B cell (primary cell): Measurements from ENCODE around the gene ZFYVE27. TPM values are rescaled to one million over a fixed set of nuclear protein-coding genes. Genes with fewer than 3 reads are reported as not detected.

ENCODE experiments used
- ATAC-seq: fragments of 200-7000 bp; cut with Tn5 transposase; one replicate; pipeline ENCODE4 v1.10.0; 2021; ENCODE audit warnings: low read depth, mild to moderate bottlenecking, moderate number of reproducible peaks, moderate library complexity
- CTCF ChIA-PET: fragments of 350-600 bp; sonication (Branson Sonifier 250); formaldehyde crosslinking; loops from one replicate; lab custom pipeline; 2021; ENCODE audit warnings: antibody characterized with exemption, inconsistent platforms; lab: Charles Lee
- POLR2A ChIA-PET: fragments of 350-600 bp; sonication (Branson Sonifier 250); formaldehyde crosslinking; loops from one replicate; lab custom pipeline; 2021; ENCODE audit warnings: antibody characterized with exemption; lab: Charles Lee
- DNase-seq: peaks from one replicate; pipeline ENCODE4 v3.0.0; 2013
- H2AFZ ChIP-seq: 2 replicates; pipeline ENCODE4 v1.6.1; 2012; ENCODE audit warnings: mild to moderate bottlenecking, low read depth, low read length; ENCODE audit not compliant: insufficient read depth, poor library complexity, severe bottlenecking
- H3K27ac ChIP-seq, 2 donors: 1 replicate in 1 of 2; 2 replicates in 1 of 2; pipeline ENCODE4 v1.5.1; 2012 to 2013; ENCODE audit warnings: low read length in 2 of 2, mild to moderate bottlenecking in 2 of 2, moderate library complexity in 1 of 2
- H3K27me3 ChIP-seq, 4 experiments: fragments of 200-600 bp in 1 of 4; sonication (generic) in 1 of 4; replicated peaks in 1 of 4; 1 replicate in 2 of 4; 2 replicates in 2 of 4; pipeline versions ENCODE4 v1.6.1 to v1.7.0; 2013 to 2016; ENCODE audit warnings: low read length in 3 of 4, mild to moderate bottlenecking in 2 of 4, mixed read lengths in 1 of 4, moderate library complexity in 1 of 4; ENCODE audit not compliant: insufficient read depth in 4 of 4, control insufficient read depth in 3 of 4; ENCODE audit errors: control extremely low read depth in 1 of 4
- H3K36me3 ChIP-seq, 2 experiments: replicated peaks in 1 of 2; 1 replicate in 1 of 2; 2 replicates in 1 of 2; pipeline versions ENCODE4 v1.6.1 to v1.7.1; 2013; ENCODE audit warnings: low read length in 1 of 2; ENCODE audit not compliant: insufficient read depth in 2 of 2, control insufficient read depth in 1 of 2; ENCODE audit errors: control extremely low read depth in 1 of 2, extremely low read depth in 1 of 2
- H3K4me1 ChIP-seq, 2 donors: fragments of 200-600 bp in 1 of 2; sonication (generic) in 1 of 2; 1 replicate in 1 of 2; 2 replicates in 1 of 2; pipeline versions ENCODE4 v1.5.1 to v1.6.1; 2013 to 2017; ENCODE audit warnings: low read length in 2 of 2; ENCODE audit not compliant: control insufficient read depth in 2 of 2, insufficient read depth in 2 of 2
- H3K4me2 ChIP-seq: replicated peaks from 2 replicates; pipeline ENCODE3; 2012; ENCODE audit warnings: mild to moderate bottlenecking, low read depth, low read length; ENCODE audit not compliant: poor library complexity, severe bottlenecking
- H3K4me3 ChIP-seq, 5 experiments: fragments of 200-600 bp in 1 of 5; sonication (generic) in 1 of 5; 1 replicate in 3 of 5; 2 replicates in 2 of 5; pipeline versions ENCODE4 v1.5.1 to v1.7.0; 2011 to 2016; ENCODE audit warnings: low read length in 4 of 5, mild to moderate bottlenecking in 4 of 5, low read depth in 2 of 5, control low read depth in 1 of 5, moderate library complexity in 1 of 5; ENCODE audit not compliant: insufficient read depth in 1 of 5; ENCODE audit errors: control extremely low read depth in 1 of 5, extremely low read depth in 1 of 5
- H3K79me2 ChIP-seq: fragments of 200-600 bp; sonication (generic); one replicate; pipeline ENCODE4 v1.6.0; 2016; ENCODE audit warnings: low read length; ENCODE audit not compliant: control insufficient read depth, insufficient read depth
- H3K9ac ChIP-seq: fragments of 200-600 bp; sonication (generic); 2 replicates; pipeline ENCODE4 v1.6.1; 2017; ENCODE audit warnings: mild to moderate bottlenecking, low read length, moderate library complexity
- H3K9me3 ChIP-seq, 3 donors: one replicate each; pipeline versions ENCODE4 v1.6.1 to v1.7.1; 2013; ENCODE audit warnings: low read length in 2 of 3; ENCODE audit not compliant: control insufficient read depth in 2 of 3, insufficient read depth in 1 of 3; ENCODE audit errors: control extremely low read depth in 1 of 3
- H4K20me1 ChIP-seq: 2 replicates; pipeline ENCODE4 v1.6.0; 2012; ENCODE audit warnings: mild to moderate bottlenecking, low read length; ENCODE audit not compliant: insufficient read depth, control insufficient read depth, poor library complexity, severe bottlenecking
- H3K27ac Mint-ChIP-seq: one replicate; pipeline ENCODE4 v1.8.0; 2021; ENCODE audit warnings: mixed read lengths
- H3K27me3 Mint-ChIP-seq: one replicate; pipeline ENCODE4 v1.8.0; 2021; ENCODE audit warnings: mixed read lengths
- H3K4me1 Mint-ChIP-seq: one replicate; pipeline ENCODE4 v1.8.0; 2021; ENCODE audit warnings: mixed read lengths
- H3K4me3 Mint-ChIP-seq: one replicate; pipeline ENCODE4 v1.8.0; 2021; ENCODE audit warnings: mixed read lengths
- H3K9me3 Mint-ChIP-seq: one replicate; pipeline ENCODE4 v1.8.0; 2022; ENCODE audit warnings: mixed read lengths; ENCODE audit not compliant: insufficient read depth
- CTCF ChIP-seq: fragments of 200-600 bp; IDR thresholded peaks from one replicate; pipeline ENCODE4 v1.8.0; 2022; ENCODE audit warnings: antibody characterized with exemption, mild to moderate bottlenecking
- EZH2 ChIP-seq: IDR thresholded peaks from 2 replicates; pipeline ENCODE4 v1.6.1; 2012; ENCODE audit warnings: borderline replicate concordance, low read depth, mild to moderate bottlenecking, moderate library complexity, low read length; ENCODE audit not compliant: insufficient read depth, poor library complexity, severe bottlenecking
- WGBS: methylation state at CpG from one replicate; pipeline ENCODE4 v1.1.5; 2013; ENCODE audit warnings: missing lambda C conversion rate; ENCODE audit not compliant: insufficient coverage; 5-methylcytosine and 5-hydroxymethylcytosine counted together
- intact Hi-C: fragments of 100-400 bp; cut with micrococcal nuclease; formaldehyde crosslinking; loops from one replicate; pipeline ENCODE4 v1.10.0; 2022
- polyA plus RNA-seq: library from polyadenylated mRNA; depleted of rRNA; stranded (reverse); fragments of >200 nt; gene quantifications from 2 replicates; pipeline ENCODE4 v1.2.3, GENCODE V29; 2012
- total RNA-seq, 2 donors: library from RNA; stranded (reverse); fragments of 120-200 nt in 1 of 2; gene quantifications; 1 replicate in 1 of 2; 2 replicates in 1 of 2; pipeline versions ENCODE4 v1.2.3 to v1.2.4, GENCODE V29; 2013 to 2022

Gene ZFYVE27
- total and polyA plus RNA-seq, 2 donors (not counting 1 experiment from before 2014, with no cell fraction given), result 50.4 to 79.7 TPM

- Mint-ChIP-seq H3K27ac (no peak overlapping the region), H3K4me1 (no peaks in the 10 kb centered on the region), H3K9me3 (no peaks in the 10 kb centered on the region), H3K27me3 (peaks cover 42% of the 10 kb centered on the region), H3K4me3 (no peak overlapping the region)
- WGBS, result 33% methylated on average over 13 of the region's 13 CpGs
- POLR2A ChIA-PET, result no interaction called here
- no peak overlapping the region for H2AFZ ChIP-seq
- ATAC-seq (peak; percentile 47), DNase-seq (peak; percentile 63)
- peaks cover 0 to 36% (median 3%) of the 10 kb centered on the region in 4 experiments for H3K27me3 ChIP-seq
- no peaks in the 10 kb centered on the region for H3K36me3 ChIP-seq
- intact Hi-C loops, result no loop called here
- H3K9me3 ChIP-seq, result no peaks in the 10 kb centered on the region
- TF ChIP-seq EZH2, result no peak
- peak; percentile 84 for TF ChIP-seq CTCF
- H3K9ac ChIP-seq, result no peak overlapping the region
- CTCF ChIA-PET, result interaction anchor here (1.1 to 1.6 kb wide), 2 partner anchors 9 to 249 kb away, joined by 7 read pairs; no protein-coding TSS in a partner anchor
- no peak overlapping the region for H3K4me2 ChIP-seq
- H3K4me3 ChIP-seq, result no peak overlapping the region
- H3K79me2 ChIP-seq, result no peaks in the 10 kb centered on the region
- no peak overlapping the region for H3K27ac ChIP-seq
- no peaks in the 10 kb centered on the region for H4K20me1 ChIP-seq
- peaks cover 0 to 6% of the 10 kb centered on the region in 2 donors for H3K4me1 ChIP-seq
These were observed 55.1 kb downstream of the ZFYVE27 start for GRCh38 chr10:97791824-97792721.

- H2AFZ ChIP-seq, result no peak overlapping the region
- no peaks in the 10 kb centered on the region for H4K20me1 ChIP-seq
- H3K27me3 ChIP-seq, result peaks cover 0 to 20% (median 3%) of the 10 kb centered on the region in 4 experiments
- no peak for TF ChIP-seq CTCF
- TF ChIP-seq EZH2, result no peak
- Mint-ChIP-seq H3K4me3 (no peak overlapping the region), H3K4me1 (no peaks in the 10 kb centered on the region), H3K27ac (no peak overlapping the region), H3K27me3 (peaks cover 40% of the 10 kb centered on the region), H3K9me3 (no peaks in the 10 kb centered on the region)
- H3K36me3 ChIP-seq, result no peaks in the 10 kb centered on the region
- ChIA-PET POLR2A (no interaction called here), CTCF (no interaction called here)
- no peak overlapping the region for H3K4me3 ChIP-seq
- no peaks in the 10 kb centered on the region for H3K79me2 ChIP-seq
- DNase-seq (no peak), ATAC-seq (no peak)
- no peak overlapping the region for H3K4me2 ChIP-seq
- WGBS, result 71% methylated on average over 2 of the region's 4 CpGs
- H3K4me1 ChIP-seq, result peaks cover 0 to 6% of the 10 kb centered on the region in 2 donors
- H3K9me3 ChIP-seq, result peaks cover 0 to 8% (median 4%) of the 10 kb centered on the region in 3 donors
- H3K9ac ChIP-seq, result no peak overlapping the region
- H3K27ac ChIP-seq, result no peak overlapping the region
- intact Hi-C loops, result no loop called here
These were observed 59.0 kb downstream of the ZFYVE27 start for GRCh38 chr10:97795886-97796285.
